Measurements from ENCODE around the gene PBX1.
"Not testable (repeated sequence)": the region's sequence is repeated elsewhere in the genome, so short reads cannot be mapped to it uniquely, and the experiment has no call there.

GRCh38 chr1:164552463-164552988 lies 6.5 kb upstream of the PBX1 start:
- TF ChIP-seq, protein P1, sequence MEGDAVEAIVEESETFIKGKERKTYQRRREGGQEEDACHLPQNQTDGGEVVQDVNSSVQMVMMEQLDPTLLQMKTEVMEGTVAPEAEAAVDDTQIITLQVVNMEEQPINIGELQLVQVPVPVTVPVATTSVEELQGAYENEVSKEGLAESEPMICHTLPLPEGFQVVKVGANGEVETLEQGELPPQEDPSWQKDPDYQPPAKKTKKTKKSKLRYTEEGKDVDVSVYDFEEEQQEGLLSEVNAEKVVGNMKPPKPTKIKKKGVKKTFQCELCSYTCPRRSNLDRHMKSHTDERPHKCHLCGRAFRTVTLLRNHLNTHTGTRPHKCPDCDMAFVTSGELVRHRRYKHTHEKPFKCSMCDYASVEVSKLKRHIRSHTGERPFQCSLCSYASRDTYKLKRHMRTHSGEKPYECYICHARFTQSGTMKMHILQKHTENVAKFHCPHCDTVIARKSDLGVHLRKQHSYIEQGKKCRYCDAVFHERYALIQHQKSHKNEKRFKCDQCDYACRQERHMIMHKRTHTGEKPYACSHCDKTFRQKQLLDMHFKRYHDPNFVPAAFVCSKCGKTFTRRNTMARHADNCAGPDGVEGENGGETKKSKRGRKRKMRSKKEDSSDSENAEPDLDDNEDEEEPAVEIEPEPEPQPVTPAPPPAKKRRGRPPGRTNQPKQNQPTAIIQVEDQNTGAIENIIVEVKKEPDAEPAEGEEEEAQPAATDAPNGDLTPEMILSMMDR (IDR thresholded peaks at IDR 0.05) = not testable (repeated sequence)
- not testable (repeated sequence) for TF ChIP-seq EP300 (IDR thresholded peaks at IDR 0.05)
